ENCODE data around the gene ABCC8. TPM values are rescaled to one million over a fixed set of nuclear protein-coding genes. Genes with fewer than 3 reads are reported as not detected.

ABCC8 gene
- total RNA-seq, 1 experiment from 2014 or later = 2.4 TPM

DNA sequence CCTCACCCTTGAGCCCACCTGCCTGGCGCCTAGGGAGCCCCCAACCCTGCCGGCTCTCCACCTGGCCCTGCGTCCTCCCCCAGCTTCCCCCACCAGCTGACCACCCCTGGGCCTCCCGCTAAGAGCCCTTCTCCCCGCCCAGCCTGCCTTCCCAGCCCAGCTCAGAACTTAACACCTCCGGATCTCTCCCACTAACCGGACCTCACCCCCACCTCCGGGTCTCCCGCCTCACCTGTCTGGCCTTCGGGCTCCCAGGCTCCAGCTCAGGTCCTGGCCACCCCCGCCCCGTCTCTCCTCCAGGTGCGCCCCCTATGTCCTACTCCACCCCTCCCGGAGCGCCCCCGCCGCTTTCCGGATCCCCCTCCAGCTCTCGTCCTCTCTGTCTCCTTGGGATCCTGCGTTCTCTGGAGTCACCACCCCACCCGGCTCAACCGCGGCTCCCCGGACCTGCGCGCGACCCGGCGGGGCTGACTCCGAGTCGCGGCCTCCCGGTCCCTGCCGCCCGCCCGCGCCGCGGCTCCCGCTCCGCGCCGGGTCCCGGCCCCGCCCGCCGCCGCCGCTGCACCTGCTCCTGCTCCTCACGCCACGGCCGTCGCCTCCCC lies 87.9 kb downstream of the ABCC8 start, which contains the start of gene KCNJ11:
KCNJ11 (minus strand) TSS at position 51 of the 602 bp plus-strand sequence. CDS start 568 bp downstream, outside the sequence.
- Histone ChIP-seq H4K91ac (ENCODE audit: insufficient read length, low read depth, low read length) (no peak within 1 kb of the TSS), H3K14ac (ENCODE audit: insufficient read depth, low read length) (no peak within 1 kb of the TSS; the same call in 1 of the 2 replicates), H2AFZ (ENCODE audit: low read length) (no peak within 1 kb of the TSS), H2BK20ac (ENCODE audit: low read depth, low read length, poor library complexity, severe bottlenecking) (no peak within 1 kb of the TSS), H3K79me2 (ENCODE audit: insufficient read depth, low read length) (no peaks in the 10 kb centered on the region), H3K27ac (ENCODE audit: insufficient read length, low read depth, low read length) (no peak within 1 kb of the TSS), H2BK120ac (ENCODE audit: low read depth, low read length, poor library complexity, severe bottlenecking) (no peak within 1 kb of the TSS), H3K9ac (ENCODE audit: extremely low read depth, insufficient read length, low read length) (no peak within 1 kb of the TSS), H4K20me1 (ENCODE audit: control insufficient read depth, insufficient read depth, insufficient read length) (peaks cover 3% of the 10 kb centered on the region), H2BK12ac (ENCODE audit: insufficient read length, low read depth, low read length) (no peak within 1 kb of the TSS), H4K8ac (replicated peaks; ENCODE audit: insufficient read length, low read depth, low read length) (no peak within 1 kb of the TSS), H2BK5ac (ENCODE audit: insufficient read length, low read length) (no peak within 1 kb of the TSS), H2AK5ac (ENCODE audit: insufficient read length, low read length) (no peak within 1 kb of the TSS), H3K79me1 (ENCODE audit: insufficient read depth, low read depth, low read length, poor library complexity, severe bottlenecking) (no peaks in the 10 kb centered on the region), H3K23ac (ENCODE audit: insufficient read length, low read depth, low read length) (no peak within 1 kb of the TSS), H3K56ac (ENCODE audit: insufficient read length, low read depth, low read length) (no peak within 1 kb of the TSS), H3K23me2 (ENCODE audit: insufficient read length, low read depth, low read length, poor library complexity, severe bottlenecking) (no peaks in the 10 kb centered on the region), H3K4ac (ENCODE audit: low read depth, low read length) (no peak within 1 kb of the TSS), H3K9me3 (ENCODE audit: control insufficient read depth, low read depth, low read length) (no peaks in the 10 kb centered on the region), H3K4me2 (ENCODE audit: insufficient read depth, insufficient read length, low read length) (peak within 1 kb of the TSS; percentile 31), H3T11ph (ENCODE audit: low read length) (no peak within 1 kb of the TSS), H3K4me1 (ENCODE audit: insufficient read depth, low read length) (no peaks in the 10 kb centered on the region; the same call in 1 of the 2 replicates), H2BK15ac (ENCODE audit: low read depth, low read length) (no peak within 1 kb of the TSS), H4K5ac (ENCODE audit: insufficient read length, low read depth, low read length) (no peak within 1 kb of the TSS), H3K27me3 (ENCODE audit: insufficient read depth, low read length) (no peaks in the 10 kb centered on the region), H3K18ac (ENCODE audit: insufficient read length, low read depth, low read length) (peak within 1 kb of the TSS; percentile 39)
- Mint-ChIP-seq H3K4me3 (peak within 1 kb of the TSS; percentile 69 to 81), H3K27ac (no peak within 1 kb of the TSS; a peak in 2 of 7 replicates), H3K36me3 (ENCODE audit: insufficient read depth in 1 of 3, low read depth in 3 of 3) (peaks cover 7 to 9% (median 8%) of the 10 kb centered on the region in 3 experiments; a peak in 6 of 7 replicates), H3K4me1 (peaks cover 6 to 18% of the 10 kb centered on the region in 2 experiments), H3K27me3 (ENCODE audit: low read depth) (peaks cover 31% of the 10 kb centered on the region), H3K9me3 (0 out of 5 replicates have a peak, but pooled peaks cover 0 to 3% of the 10 kb centered on the region in 2 experiments)
- TF ChIP-seq, protein P1, sequence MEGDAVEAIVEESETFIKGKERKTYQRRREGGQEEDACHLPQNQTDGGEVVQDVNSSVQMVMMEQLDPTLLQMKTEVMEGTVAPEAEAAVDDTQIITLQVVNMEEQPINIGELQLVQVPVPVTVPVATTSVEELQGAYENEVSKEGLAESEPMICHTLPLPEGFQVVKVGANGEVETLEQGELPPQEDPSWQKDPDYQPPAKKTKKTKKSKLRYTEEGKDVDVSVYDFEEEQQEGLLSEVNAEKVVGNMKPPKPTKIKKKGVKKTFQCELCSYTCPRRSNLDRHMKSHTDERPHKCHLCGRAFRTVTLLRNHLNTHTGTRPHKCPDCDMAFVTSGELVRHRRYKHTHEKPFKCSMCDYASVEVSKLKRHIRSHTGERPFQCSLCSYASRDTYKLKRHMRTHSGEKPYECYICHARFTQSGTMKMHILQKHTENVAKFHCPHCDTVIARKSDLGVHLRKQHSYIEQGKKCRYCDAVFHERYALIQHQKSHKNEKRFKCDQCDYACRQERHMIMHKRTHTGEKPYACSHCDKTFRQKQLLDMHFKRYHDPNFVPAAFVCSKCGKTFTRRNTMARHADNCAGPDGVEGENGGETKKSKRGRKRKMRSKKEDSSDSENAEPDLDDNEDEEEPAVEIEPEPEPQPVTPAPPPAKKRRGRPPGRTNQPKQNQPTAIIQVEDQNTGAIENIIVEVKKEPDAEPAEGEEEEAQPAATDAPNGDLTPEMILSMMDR (conservative IDR thresholded peaks at IDR 0.05) = no peak
- peak; percentile 71 for DNase-seq
- whole genome bisulfite sequencing (ENCODE audit: extremely low coverage, insufficient read length, low lambda C conversion rate) = no CpG with 5 or more reads among the region's 53 CpGs

Measured in H9 (cell line).